ENCODE measurements around the gene NACA2.

DNA sequence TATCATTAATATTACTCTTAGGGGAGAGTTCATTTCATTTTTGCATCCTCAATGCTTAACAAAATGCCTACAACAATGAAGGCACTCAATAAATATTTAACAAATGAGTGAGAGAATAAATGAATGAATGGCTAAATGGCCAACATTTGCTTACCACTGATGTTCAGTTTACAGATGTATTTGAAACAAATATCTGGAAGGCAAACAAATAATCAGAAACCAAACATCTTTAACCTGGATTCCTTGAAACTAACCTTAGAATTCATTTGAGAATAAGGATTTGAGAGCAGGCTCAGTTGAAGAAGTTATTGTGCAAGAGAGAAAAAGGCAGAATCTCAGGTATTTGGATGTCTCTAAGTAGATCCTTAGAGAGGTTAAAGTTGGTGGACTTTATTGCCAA lies 8.4 kb downstream of the NACA2 start:
- no peak for TF ChIP-seq GATA3 (IDR thresholded peaks at IDR 0.05; ENCODE audit: low read depth, low read length)
- TF ChIP-seq GATA2 (IDR thresholded peaks at IDR 0.05; ENCODE audit: low read depth, low read length), result no peak
